Uterus (tissue), 2 donors: ENCODE results near the gene PACS1.

Source experiments
- CTCF ChIP-seq, 4 experiments: fragments of 200-600 bp in 2 of 4; fragments of 450-650 bp in 2 of 4; sonication (generic) in 2 of 4; IDR thresholded peaks; one replicate each; pipeline ENCODE4 v1.5.1; 2016 to 2019; ENCODE audit warnings: antibody characterized with exemption in 4 of 4, mild to moderate bottlenecking in 2 of 4, moderate library complexity in 1 of 4
- POLR2A ChIP-seq, 2 donors: fragments of 450-650 bp; IDR thresholded peaks; one replicate each; pipeline ENCODE4 v1.6.1; 2016; ENCODE audit warnings: antibody characterized with exemption in 2 of 2, mild to moderate bottlenecking in 1 of 2, moderate library complexity in 1 of 2

DNA sequence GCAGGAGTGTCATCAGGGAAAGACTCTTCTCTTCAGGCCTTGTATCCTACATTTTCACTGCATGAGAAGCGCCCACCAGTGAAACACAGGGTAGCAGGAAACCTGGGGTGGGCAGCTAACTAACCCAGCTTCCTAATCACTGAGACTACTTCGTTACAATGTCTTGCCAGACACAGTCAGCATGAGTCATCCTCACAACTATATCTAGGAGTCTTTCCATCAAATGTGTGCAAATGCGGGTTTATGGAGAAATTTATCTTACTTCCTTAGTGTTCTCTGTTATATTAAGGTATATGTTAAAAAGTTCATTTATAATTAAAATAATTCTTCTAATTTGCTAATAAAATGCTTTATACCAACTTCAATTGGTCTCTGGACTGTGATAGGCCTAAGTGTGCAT is 118.5 kb downstream of the PACS1 start:
- TF ChIP-seq POLR2A (IDR thresholded peaks at IDR 0.05), result no peak
- TF ChIP-seq CTCF (IDR thresholded peaks at IDR 0.05), result no peak
